ENCODE results near the gene OXA1L.

GRCh38 chr14:22813145-22813544 is 46.7 kb downstream of the OXA1L start:
- no peak for TF ChIP-seq CTCF (IDR thresholded peaks at IDR 0.05; ENCODE audit: low read depth, low read length, poor library complexity, severe bottlenecking)
- TF ChIP-seq EZH2phosphoT487 (IDR thresholded peaks at IDR 0.05; ENCODE audit: borderline replicate concordance, low read length): no peak

Measured in DOHH2 (cell line).